Ascending aorta (tissue), 2 donors: ENCODE results near the gene HIPK4. TPM values are rescaled to one million over a fixed set of nuclear protein-coding genes. Genes with fewer than 3 reads are reported as not detected.
"Not testable (repeated sequence)": the region's sequence is repeated elsewhere in the genome, so short reads cannot be mapped to it uniquely, and the experiment has no call there.

Experiments used
- DNase-seq, 2 donors: peaks; one replicate each; pipeline ENCODE4 v3.0.0-alpha.2; 2019; ENCODE audit warnings: low spot score in 2 of 2
- H3K27ac ChIP-seq, 2 donors: fragments of 200-600 bp; sonication (generic); one replicate each; pipeline ENCODE4 v1.5.1; 2016 to 2017; ENCODE audit warnings: mild to moderate bottlenecking in 1 of 2
- H3K27me3 ChIP-seq: fragments of 200-600 bp; sonication (generic); one replicate; pipeline ENCODE4 v1.5.1; 2017
- H3K36me3 ChIP-seq, 2 donors: fragments of 200-600 bp; sonication (generic); one replicate each; pipeline ENCODE4 v1.5.1; 2016
- H3K4me1 ChIP-seq, 2 donors: fragments of 200-600 bp; sonication (generic); one replicate each; pipeline ENCODE4 v1.5.1; 2016 to 2017; ENCODE audit warnings: mild to moderate bottlenecking in 1 of 2
- H3K4me3 ChIP-seq, 2 donors: fragments of 200-600 bp; sonication (generic); one replicate each; pipeline ENCODE4 v1.5.1; 2016 to 2017; ENCODE audit warnings: mild to moderate bottlenecking in 1 of 2
- H3K9me3 ChIP-seq, 2 donors: fragments of 200-600 bp; sonication (generic); one replicate each; pipeline ENCODE4 v1.5.1; 2016
- intact Hi-C: fragments of 100-400 bp; cut with DNase I; formaldehyde crosslinking; loops from one replicate; pipeline ENCODE4 v1.15.1; 2023
- total RNA-seq: library from RNA; depleted of rRNA; stranded (reverse); fragments of >200 nt; gene quantifications from one replicate; pipeline ENCODE4 v1.1.0, GENCODE V29; 2016
- TF ChIP-seq, protein P1 (sequence below), 3 experiments: fragments of 200-600 bp in 2 of 3; fragments of 450-650 bp in 1 of 3; sonication (generic) in 2 of 3; IDR thresholded peaks; one replicate each; pipeline ENCODE4 v1.5.1; 2016 to 2019; ENCODE audit warnings: antibody characterized with exemption in 3 of 3, mild to moderate bottlenecking in 1 of 3, moderate library complexity in 1 of 3

The HIPK4 gene
- total RNA-seq, 1 donor from 2014 or later: not detected

DNA sequence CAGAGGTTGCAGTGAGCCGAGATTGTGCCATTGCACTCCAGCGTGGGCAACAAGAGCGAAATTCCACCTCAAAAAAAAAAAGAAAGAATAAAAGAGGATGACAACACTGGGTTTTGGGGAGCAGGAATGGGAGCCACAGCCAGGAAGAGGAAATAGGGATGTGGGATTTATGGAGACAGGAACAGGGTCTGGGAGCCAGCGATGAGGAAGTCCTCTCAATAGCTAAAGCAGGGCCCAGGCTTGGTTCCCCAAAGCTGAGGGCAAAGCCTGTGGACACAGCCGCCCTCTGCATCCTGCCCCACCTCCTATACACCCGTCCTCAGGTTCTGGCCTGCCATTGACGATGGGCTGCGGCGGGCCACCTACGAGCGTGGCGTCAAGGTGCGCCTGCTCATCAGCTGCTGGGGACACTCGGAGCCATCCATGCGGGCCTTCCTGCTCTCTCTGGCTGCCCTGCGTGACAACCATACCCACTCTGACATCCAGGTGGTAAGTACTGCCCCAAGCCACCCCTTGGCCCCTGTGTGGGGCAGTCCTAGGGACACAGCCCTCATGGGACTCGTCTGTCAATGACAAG is 13.6 kb downstream of the HIPK4 start:
- H3K9me3 ChIP-seq: no peaks in the 10 kb centered on the region
- no peak overlapping the region for H3K27ac ChIP-seq
- TF ChIP-seq, protein P1, sequence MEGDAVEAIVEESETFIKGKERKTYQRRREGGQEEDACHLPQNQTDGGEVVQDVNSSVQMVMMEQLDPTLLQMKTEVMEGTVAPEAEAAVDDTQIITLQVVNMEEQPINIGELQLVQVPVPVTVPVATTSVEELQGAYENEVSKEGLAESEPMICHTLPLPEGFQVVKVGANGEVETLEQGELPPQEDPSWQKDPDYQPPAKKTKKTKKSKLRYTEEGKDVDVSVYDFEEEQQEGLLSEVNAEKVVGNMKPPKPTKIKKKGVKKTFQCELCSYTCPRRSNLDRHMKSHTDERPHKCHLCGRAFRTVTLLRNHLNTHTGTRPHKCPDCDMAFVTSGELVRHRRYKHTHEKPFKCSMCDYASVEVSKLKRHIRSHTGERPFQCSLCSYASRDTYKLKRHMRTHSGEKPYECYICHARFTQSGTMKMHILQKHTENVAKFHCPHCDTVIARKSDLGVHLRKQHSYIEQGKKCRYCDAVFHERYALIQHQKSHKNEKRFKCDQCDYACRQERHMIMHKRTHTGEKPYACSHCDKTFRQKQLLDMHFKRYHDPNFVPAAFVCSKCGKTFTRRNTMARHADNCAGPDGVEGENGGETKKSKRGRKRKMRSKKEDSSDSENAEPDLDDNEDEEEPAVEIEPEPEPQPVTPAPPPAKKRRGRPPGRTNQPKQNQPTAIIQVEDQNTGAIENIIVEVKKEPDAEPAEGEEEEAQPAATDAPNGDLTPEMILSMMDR (IDR thresholded peaks at IDR 0.05): no peak
- no peak for DNase-seq
- no peak overlapping the region for H3K4me3 ChIP-seq
- H3K27me3 ChIP-seq: no peaks in the 10 kb centered on the region
- H3K4me1 ChIP-seq: no peaks in the 10 kb centered on the region
- peaks cover 58 to 76% of the 10 kb centered on the region in 2 donors for H3K36me3 ChIP-seq
- intact Hi-C loops: no loop called here

DNA sequence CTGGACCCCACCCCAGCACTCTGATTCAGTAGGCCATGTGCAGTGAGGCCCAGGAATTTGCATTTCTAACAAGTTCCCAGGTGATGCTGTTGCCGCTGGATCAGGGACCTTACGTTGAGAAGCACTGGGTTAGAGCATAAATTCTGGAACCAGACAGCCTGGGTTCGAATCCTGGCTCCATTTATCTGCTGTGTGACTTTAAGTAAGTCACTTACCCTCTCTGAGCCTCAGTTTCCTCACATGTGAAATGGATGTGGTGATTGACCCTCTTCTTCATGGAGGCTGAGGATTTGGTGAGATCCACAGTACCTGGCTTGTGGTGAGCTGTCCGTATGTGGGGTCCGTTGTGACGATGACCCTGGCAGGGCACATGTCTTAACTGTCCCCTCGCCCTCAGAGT is 15.9 kb downstream of the HIPK4 start:
- intact Hi-C loops: no loop called here
- Histone ChIP-seq H3K27me3 (no peaks in the 10 kb centered on the region), H3K4me1 (no peaks in the 10 kb centered on the region), H3K27ac (no peak overlapping the region), H3K4me3 (no peak overlapping the region), H3K9me3 (no peaks in the 10 kb centered on the region), H3K36me3 (peaks cover 61 to 89% of the 10 kb centered on the region in 2 donors)
- DNase-seq: no peak
- TF ChIP-seq, protein P1 (IDR thresholded peaks at IDR 0.05): no peak

DNA sequence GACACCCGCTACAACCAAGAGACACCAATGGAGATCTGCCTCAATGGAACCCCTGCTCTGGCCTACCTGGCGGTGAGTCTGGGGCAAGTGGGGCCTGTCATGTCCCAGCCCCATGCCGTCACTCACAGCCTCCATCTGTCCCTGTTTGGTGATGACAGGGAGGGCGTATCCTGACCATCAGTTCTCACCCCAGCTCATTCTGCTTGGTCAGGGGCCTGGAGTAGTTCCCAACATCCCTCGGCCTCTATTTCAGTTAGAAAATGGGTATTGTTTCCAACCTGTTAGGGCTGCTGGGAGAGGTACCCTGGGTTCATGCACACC is 18.2 kb downstream of the HIPK4 start:
- TF ChIP-seq, protein P1 (IDR thresholded peaks at IDR 0.05): no peak
- no peaks in the 10 kb centered on the region for H3K27me3 ChIP-seq
- H3K4me1 ChIP-seq: no peaks in the 10 kb centered on the region
- H3K36me3 ChIP-seq: peaks cover 69 to 92% of the 10 kb centered on the region in 2 donors
- intact Hi-C loops: no loop called here
- H3K9me3 ChIP-seq: no peaks in the 10 kb centered on the region
- no peak overlapping the region for H3K27ac ChIP-seq
- no peak overlapping the region for H3K4me3 ChIP-seq
- DNase-seq: no peak

DNA sequence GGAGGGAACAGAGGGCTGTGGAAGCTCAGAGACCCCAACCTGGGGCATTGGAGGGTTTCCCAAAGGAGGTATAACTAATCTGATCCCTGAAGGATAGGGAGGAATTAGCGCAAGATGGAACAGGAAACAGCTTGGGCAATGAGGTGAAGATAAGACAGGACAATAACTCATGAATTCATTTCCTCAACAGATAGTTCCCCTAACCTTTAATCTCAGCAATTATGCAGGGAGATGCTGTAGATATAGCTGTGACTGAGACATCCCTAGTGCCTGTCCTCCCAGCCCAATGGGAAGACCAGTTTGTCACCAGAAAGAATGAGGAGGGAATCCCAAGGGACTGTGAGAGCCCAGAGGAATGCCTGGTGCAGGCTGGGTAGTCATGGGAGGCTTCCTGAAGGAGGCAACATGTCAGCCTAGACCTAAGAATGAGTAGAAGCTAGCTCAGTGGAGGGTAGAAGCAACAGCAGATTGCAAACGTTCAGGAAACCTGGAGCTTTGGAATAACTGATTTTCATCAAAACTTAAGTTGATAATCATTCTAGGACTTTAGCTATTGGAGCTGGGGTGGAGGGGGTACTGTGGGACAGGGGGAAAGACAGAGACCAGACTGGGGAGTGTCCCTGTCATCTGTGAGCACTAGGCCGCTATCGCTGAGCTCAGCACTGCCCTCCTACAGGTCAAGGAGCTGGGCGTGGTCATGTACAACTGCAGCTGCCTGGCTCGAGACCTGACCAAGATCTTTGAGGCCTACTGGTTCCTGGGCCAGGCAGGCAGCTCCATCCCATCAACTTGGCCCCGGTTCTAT is 18.8 kb downstream of the HIPK4 start:
- intact Hi-C loops: no loop called here

DNA sequence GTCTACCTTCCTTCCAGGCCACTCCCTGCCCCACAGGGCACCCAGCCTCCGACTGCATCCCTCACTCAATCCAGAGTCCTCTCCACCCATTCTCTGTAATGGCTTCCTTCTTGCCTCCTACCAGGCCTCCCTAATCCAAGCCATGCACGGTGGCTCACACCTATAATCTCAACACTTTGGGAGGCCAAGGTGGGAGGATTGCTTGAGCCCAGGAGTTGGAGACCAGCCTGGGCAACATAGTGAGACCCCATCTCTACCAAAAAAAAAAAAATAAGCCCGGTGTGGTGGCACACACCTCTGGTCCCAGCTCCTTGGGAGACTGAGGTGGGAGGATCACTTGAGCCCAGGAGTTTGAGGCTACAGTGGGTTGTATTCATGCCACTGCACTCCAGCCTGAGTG is 19.7 kb downstream of the HIPK4 start:
- H3K27ac ChIP-seq, H3K4me3 ChIP-seq, H3K4me1 ChIP-seq, H3K9me3 ChIP-seq, intact Hi-C loops, DNase-seq, H3K27me3 ChIP-seq: not testable (repeated sequence)
- peaks cover 68 to 87% of the 10 kb centered on the region in 2 donors for H3K36me3 ChIP-seq

More for the DNA sequence above, 18.8 kb downstream of the HIPK4 start:
- DNase-seq: no peak
- H3K36me3 ChIP-seq: peaks cover 68 to 92% of the 10 kb centered on the region in 2 donors
- no peaks in the 10 kb centered on the region for H3K4me1 ChIP-seq
- no peaks in the 10 kb centered on the region for H3K27me3 ChIP-seq
- TF ChIP-seq, protein P1 (IDR thresholded peaks at IDR 0.05): no peak
- no peaks in the 10 kb centered on the region for H3K9me3 ChIP-seq
- H3K27ac ChIP-seq: no peak overlapping the region
- H3K4me3 ChIP-seq: no peak overlapping the region

DNA sequence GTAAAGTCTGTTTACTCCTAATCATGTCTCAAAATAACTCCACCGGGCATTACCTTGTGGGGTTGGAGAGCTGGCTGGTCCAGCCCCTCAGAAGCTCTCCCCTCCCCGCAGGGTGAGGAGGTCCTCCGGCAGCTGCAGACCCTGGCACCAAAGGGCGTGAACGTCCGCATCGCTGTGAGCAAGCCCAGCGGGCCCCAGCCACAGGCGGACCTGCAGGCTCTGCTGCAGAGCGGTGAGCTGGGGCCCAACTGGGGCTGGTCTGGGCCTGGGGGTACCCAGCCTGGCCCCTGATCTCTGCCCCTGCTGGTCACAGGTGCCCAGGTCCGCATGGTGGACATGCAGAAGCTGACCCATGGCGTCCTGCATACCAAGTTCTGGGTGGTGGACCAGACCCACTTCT is 20.2 kb downstream of the HIPK4 start:
- Histone ChIP-seq H3K4me1 (peaks cover 0 to 5% of the 10 kb centered on the region in 2 donors), H3K27ac (no peak overlapping the region), H3K9me3 (no peaks in the 10 kb centered on the region), H3K27me3 (no peaks in the 10 kb centered on the region), H3K36me3 (peaks cover 63 to 83% of the 10 kb centered on the region in 2 donors), H3K4me3 (no peak overlapping the region)
- intact Hi-C loops: no loop called here
- DNase-seq: no peak
- TF ChIP-seq, protein P1 (IDR thresholded peaks at IDR 0.05): no peak
